Measurements from ENCODE around the gene NYNRIN. TPM values are rescaled to one million over a fixed set of nuclear protein-coding genes. Genes with fewer than 3 reads are reported as not detected.

NYNRIN gene
- total RNA-seq, 1 experiment from 2014 or later: 0.27 TPM

DNA sequence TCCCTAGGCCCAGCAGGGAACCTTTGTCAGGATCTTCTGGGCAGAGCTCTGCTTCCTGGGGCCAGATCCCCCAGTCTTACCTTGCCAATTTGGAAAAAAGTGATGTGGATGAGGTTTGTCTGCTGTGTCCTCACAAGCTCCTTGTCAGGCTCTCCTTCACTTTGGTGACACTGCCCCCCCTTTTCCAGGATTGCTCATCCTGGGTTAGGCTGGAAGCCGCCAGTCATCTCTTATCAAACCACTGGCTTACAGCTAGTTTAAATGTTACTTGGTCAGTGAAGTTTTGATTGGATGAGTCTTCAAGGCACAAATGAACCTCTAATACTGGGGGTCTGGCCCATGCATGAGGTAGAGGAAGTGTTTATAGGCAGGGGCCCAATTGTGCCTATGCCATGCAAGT is 15.3 kb downstream of the NYNRIN start:
- Histone ChIP-seq H3K9ac (ENCODE audit: low read length) (no peak overlapping the region), H2AFZ (ENCODE audit: low read depth, low read length, poor library complexity, severe bottlenecking) (no peak overlapping the region), H3K27me3 (ENCODE audit: insufficient read depth, low read length) (no peaks in the 10 kb centered on the region), H3K9me3 (ENCODE audit: control insufficient read depth in 1 of 2, insufficient read depth in 1 of 2, low read depth in 1 of 2, low read length in 2 of 2) (no peaks in the 10 kb centered on the region), H4K20me1 (ENCODE audit: insufficient read depth) (no peaks in the 10 kb centered on the region), H3K36me3 (ENCODE audit: control insufficient read depth in 1 of 2, insufficient read depth in 2 of 2, low read length in 2 of 2) (no peaks in the 10 kb centered on the region), H3K4me2 (ENCODE audit: low read length) (no peak overlapping the region), H3K27ac (ENCODE audit: low read depth, low read length) (no peak overlapping the region), H3K4me3 (replicated peaks in 1 of 2; ENCODE audit: low read depth in 1 of 2, low read length in 2 of 2) (no peak overlapping the region), H3K9me2 (ENCODE audit: insufficient read depth) (no peaks in the 10 kb centered on the region), H3K4me1 (ENCODE audit: control insufficient read depth in 1 of 2, insufficient read depth in 2 of 2, low read length in 2 of 2) (no peaks in the 10 kb centered on the region), H3K79me2 (ENCODE audit: insufficient read depth, low read length) (no peaks in the 10 kb centered on the region)
- ATAC-seq (no peak), DNase-seq (ENCODE audit: low read depth, low spot score) (no peak)
- POLR2A ChIA-PET: no interaction called here
- RAD21 ChIA-PET (ENCODE audit: low non-redundant PET in 1 of 2, low total read pairs in 2 of 2, uncharacterized antibody in 2 of 2, unreplicated experiment in 2 of 2): no interaction called here
- no peak for TF ChIP-seq POLR2AphosphoS5 (IDR thresholded peaks at IDR 0.05; ENCODE audit: low read depth, low read length)
- intact Hi-C loops (cut with micrococcal nuclease): no loop called here
- no TSS peak for BruUV-seq (replicated peaks)
- CTCF ChIA-PET: no interaction called here

DNA sequence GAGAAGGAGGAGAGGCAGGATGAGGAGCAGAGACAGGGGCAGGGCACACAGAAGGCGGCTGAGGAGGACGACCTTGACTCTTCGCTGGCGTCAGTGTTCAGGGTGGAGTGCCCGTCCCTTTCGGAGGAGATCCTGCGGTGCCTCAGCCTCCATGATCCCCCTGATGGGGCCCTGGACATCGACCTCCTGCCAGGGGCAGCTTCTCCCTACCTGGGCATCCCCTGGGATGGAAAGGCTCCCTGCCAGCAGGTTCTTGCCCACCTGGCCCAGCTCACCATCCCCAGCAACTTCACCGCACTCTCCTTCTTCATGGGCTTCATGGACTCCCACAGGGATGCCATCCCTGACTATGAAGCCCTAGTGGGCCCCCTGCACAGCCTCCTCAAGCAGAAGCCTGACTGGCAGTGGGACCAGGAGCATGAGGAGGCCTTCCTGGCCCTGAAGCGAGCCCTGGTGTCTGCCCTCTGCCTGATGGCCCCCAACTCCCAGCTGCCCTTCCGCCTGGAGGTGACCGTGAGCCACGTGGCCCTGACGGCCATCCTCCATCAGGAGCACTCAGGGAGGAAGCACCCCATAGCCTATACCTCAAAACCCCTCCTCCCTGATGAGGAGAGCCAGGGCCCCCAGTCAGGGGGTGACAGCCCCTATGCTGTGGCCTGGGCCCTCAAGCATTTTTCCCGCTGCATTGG is 16.1 kb downstream of the NYNRIN start:
- no peak for ATAC-seq
- no TSS peak for BruUV-seq (replicated peaks)
- Histone ChIP-seq H3K9me2 (ENCODE audit: insufficient read depth) (no peaks in the 10 kb centered on the region), H3K4me3 (replicated peaks in 1 of 2; ENCODE audit: low read depth in 1 of 2, low read length in 2 of 2) (no peak overlapping the region), H3K27ac (ENCODE audit: low read depth, low read length) (no peak overlapping the region), H3K4me2 (ENCODE audit: low read length) (no peak overlapping the region), H3K4me1 (ENCODE audit: control insufficient read depth in 1 of 2, insufficient read depth in 2 of 2, low read length in 2 of 2) (no peaks in the 10 kb centered on the region), H3K27me3 (ENCODE audit: insufficient read depth, low read length) (no peaks in the 10 kb centered on the region), H3K79me2 (ENCODE audit: insufficient read depth, low read length) (no peaks in the 10 kb centered on the region), H3K9me3 (ENCODE audit: control insufficient read depth in 1 of 2, insufficient read depth in 1 of 2, low read depth in 1 of 2, low read length in 2 of 2) (no peaks in the 10 kb centered on the region), H3K9ac (ENCODE audit: low read length) (no peak overlapping the region), H3K36me3 (ENCODE audit: control insufficient read depth in 1 of 2, insufficient read depth in 2 of 2, low read length in 2 of 2) (no peaks in the 10 kb centered on the region), H4K20me1 (ENCODE audit: insufficient read depth) (no peaks in the 10 kb centered on the region), H2AFZ (ENCODE audit: low read depth, low read length, poor library complexity, severe bottlenecking) (no peak overlapping the region)
- ChIA-PET POLR2A (no interaction called here), RAD21 (ENCODE audit: low non-redundant PET in 1 of 2, low total read pairs in 2 of 2, uncharacterized antibody in 2 of 2, unreplicated experiment in 2 of 2) (no interaction called here), CTCF (no interaction called here)
- no peak for DNase-seq (ENCODE audit: low read depth, low spot score)
- TF ChIP-seq, protein P1, sequence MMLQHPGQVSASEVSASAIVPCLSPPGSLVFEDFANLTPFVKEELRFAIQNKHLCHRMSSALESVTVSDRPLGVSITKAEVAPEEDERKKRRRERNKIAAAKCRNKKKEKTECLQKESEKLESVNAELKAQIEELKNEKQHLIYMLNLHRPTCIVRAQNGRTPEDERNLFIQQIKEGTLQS (IDR thresholded peaks at IDR 0.05): no peak
- TF ChIP-seq CEBPB (IDR thresholded peaks at IDR 0.05; ENCODE audit: low read depth): no peak
- TF ChIP-seq, protein P2, sequence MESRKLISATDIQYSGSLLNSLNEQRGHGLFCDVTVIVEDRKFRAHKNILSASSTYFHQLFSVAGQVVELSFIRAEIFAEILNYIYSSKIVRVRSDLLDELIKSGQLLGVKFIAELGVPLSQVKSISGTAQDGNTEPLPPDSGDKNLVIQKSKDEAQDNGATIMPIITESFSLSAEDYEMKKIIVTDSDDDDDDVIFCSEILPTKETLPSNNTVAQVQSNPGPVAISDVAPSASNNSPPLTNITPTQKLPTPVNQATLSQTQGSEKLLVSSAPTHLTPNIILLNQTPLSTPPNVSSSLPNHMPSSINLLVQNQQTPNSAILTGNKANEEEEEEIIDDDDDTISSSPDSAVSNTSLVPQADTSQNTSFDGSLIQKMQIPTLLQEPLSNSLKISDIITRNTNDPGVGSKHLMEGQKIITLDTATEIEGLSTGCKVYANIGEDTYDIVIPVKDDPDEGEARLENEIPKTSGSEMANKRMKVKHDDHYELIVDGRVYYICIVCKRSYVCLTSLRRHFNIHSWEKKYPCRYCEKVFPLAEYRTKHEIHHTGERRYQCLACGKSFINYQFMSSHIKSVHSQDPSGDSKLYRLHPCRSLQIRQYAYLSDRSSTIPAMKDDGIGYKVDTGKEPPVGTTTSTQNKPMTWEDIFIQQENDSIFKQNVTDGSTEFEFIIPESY (IDR thresholded peaks at IDR 0.05; ENCODE audit: extremely low read depth, insufficient replicate concordance, low read length): no peak
- no peak for TF ChIP-seq ZNF274 (IDR thresholded peaks at IDR 0.05; ENCODE audit: low read depth, low read length)
- no peak for TF ChIP-seq ELF1 (IDR thresholded peaks at IDR 0.05; ENCODE audit: borderline replicate concordance, low read depth)
- no peak for TF ChIP-seq EZH2phosphoT487 (IDR thresholded peaks at IDR 0.05; ENCODE audit: borderline replicate concordance)
- TF ChIP-seq SP1 (IDR thresholded peaks at IDR 0.05; ENCODE audit: low read depth): no peak
- no peak for TF ChIP-seq JUND (IDR thresholded peaks at IDR 0.05)
- no peak for TF ChIP-seq POLR2AphosphoS5 (IDR thresholded peaks at IDR 0.05; ENCODE audit: low read depth, low read length)
- TF ChIP-seq YY1 (IDR thresholded peaks at IDR 0.05; ENCODE audit: extremely low read depth, insufficient replicate concordance, low read depth, low read length): no peak
- TF ChIP-seq SIN3A (IDR thresholded peaks at IDR 0.05; ENCODE audit: low read depth): no peak
- TF ChIP-seq FOSL1 (IDR thresholded peaks at IDR 0.05; ENCODE audit: low read depth): no peak
- no peak for TF ChIP-seq SRF (IDR thresholded peaks at IDR 0.05; ENCODE audit: low read depth)
- TF ChIP-seq, protein P3, sequence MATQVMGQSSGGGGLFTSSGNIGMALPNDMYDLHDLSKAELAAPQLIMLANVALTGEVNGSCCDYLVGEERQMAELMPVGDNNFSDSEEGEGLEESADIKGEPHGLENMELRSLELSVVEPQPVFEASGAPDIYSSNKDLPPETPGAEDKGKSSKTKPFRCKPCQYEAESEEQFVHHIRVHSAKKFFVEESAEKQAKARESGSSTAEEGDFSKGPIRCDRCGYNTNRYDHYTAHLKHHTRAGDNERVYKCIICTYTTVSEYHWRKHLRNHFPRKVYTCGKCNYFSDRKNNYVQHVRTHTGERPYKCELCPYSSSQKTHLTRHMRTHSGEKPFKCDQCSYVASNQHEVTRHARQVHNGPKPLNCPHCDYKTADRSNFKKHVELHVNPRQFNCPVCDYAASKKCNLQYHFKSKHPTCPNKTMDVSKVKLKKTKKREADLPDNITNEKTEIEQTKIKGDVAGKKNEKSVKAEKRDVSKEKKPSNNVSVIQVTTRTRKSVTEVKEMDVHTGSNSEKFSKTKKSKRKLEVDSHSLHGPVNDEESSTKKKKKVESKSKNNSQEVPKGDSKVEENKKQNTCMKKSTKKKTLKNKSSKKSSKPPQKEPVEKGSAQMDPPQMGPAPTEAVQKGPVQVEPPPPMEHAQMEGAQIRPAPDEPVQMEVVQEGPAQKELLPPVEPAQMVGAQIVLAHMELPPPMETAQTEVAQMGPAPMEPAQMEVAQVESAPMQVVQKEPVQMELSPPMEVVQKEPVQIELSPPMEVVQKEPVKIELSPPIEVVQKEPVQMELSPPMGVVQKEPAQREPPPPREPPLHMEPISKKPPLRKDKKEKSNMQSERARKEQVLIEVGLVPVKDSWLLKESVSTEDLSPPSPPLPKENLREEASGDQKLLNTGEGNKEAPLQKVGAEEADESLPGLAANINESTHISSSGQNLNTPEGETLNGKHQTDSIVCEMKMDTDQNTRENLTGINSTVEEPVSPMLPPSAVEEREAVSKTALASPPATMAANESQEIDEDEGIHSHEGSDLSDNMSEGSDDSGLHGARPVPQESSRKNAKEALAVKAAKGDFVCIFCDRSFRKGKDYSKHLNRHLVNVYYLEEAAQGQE (IDR thresholded peaks at IDR 0.05; ENCODE audit: low read depth): no peak
- no peak for TF ChIP-seq EZH2 (IDR thresholded peaks at IDR 0.05)
- intact Hi-C loops (cut with micrococcal nuclease): no loop called here

Measured in HCT116 (cell line).